ENCODE data around the gene ADAR. TPM values are rescaled to one million over a fixed set of nuclear protein-coding genes. Genes with fewer than 3 reads are reported as not detected.

ADAR gene
- total RNA-seq, 3 donors from 2014 or later (not counting 1 experiment from before 2014, with no cell fraction given): 260 to 281 (median 265) TPM

GRCh38 chr1:154591206-154591605, 16.8 kb downstream of the ADAR start:
- Histone ChIP-seq H3K27me3 (ENCODE audit: control insufficient read depth, insufficient read depth, low read length) (no peaks in the 10 kb centered on the region), H3K4me1 (ENCODE audit: control insufficient read depth, insufficient read depth, low read length) (no peaks in the 10 kb centered on the region), H3K9me3 (ENCODE audit: control insufficient read depth, insufficient read depth, low read length) (no peaks in the 10 kb centered on the region), H3K36me3 (ENCODE audit: control insufficient read depth, insufficient read depth, low read length) (peaks cover 90% of the 10 kb centered on the region), H3K4me3 (ENCODE audit: low read length) (no peak overlapping the region), H3K27ac (ENCODE audit: low read length) (no peak overlapping the region)
- H3K4me3 Mint-ChIP-seq: no peak overlapping the region
- peaks cover 35% of the 10 kb centered on the region for H3K36me3 Mint-ChIP-seq
- TF ChIP-seq CTCF (IDR thresholded peaks at IDR 0.05): no peak
- no peak for ATAC-seq
- no peak for DNase-seq
- no peaks in the 10 kb centered on the region for H3K27me3 Mint-ChIP-seq (ENCODE audit: low read depth in 2 of 2)
- no peaks in the 10 kb centered on the region for H3K9me3 Mint-ChIP-seq
- no peak overlapping the region for H3K27ac Mint-ChIP-seq
- peaks cover 5% of the 10 kb centered on the region in 2 donors for H3K4me1 Mint-ChIP-seq
- WGBS (ENCODE audit: insufficient coverage): 97% methylated on average over 7 of the region's 7 CpGs
- intact Hi-C loops (cut with micrococcal nuclease): no loop called here

GRCh38 chr1:154590756-154591155, 17.2 kb downstream of the ADAR start:
- TF ChIP-seq CTCF (IDR thresholded peaks at IDR 0.05): no peak
- Mint-ChIP-seq H3K27ac (no peak overlapping the region), H3K4me1 (peaks cover 5% of the 10 kb centered on the region in 2 donors), H3K9me3 (no peaks in the 10 kb centered on the region), H3K27me3 (ENCODE audit: low read depth in 2 of 2) (no peaks in the 10 kb centered on the region), H3K4me3 (no peak overlapping the region), H3K36me3 (peaks cover 36% of the 10 kb centered on the region)
- Histone ChIP-seq H3K27me3 (ENCODE audit: control insufficient read depth, insufficient read depth, low read length) (no peaks in the 10 kb centered on the region), H3K4me3 (ENCODE audit: low read length) (no peak overlapping the region), H3K27ac (ENCODE audit: low read length) (no peak overlapping the region), H3K4me1 (ENCODE audit: control insufficient read depth, insufficient read depth, low read length) (no peaks in the 10 kb centered on the region), H3K36me3 (ENCODE audit: control insufficient read depth, insufficient read depth, low read length) (peaks cover 91% of the 10 kb centered on the region), H3K9me3 (ENCODE audit: control insufficient read depth, insufficient read depth, low read length) (no peaks in the 10 kb centered on the region)
- intact Hi-C loops (cut with micrococcal nuclease): no loop called here
- 89% methylated on average over 2 of the region's 5 CpGs for WGBS (ENCODE audit: insufficient coverage)
- DNase-seq (no peak), ATAC-seq (no peak)

- no peak for TF ChIP-seq CTCF (IDR thresholded peaks at IDR 0.05)
- no peaks in the 10 kb centered on the region for H3K9me3 Mint-ChIP-seq
- peaks cover 5% of the 10 kb centered on the region in 2 donors for H3K4me1 Mint-ChIP-seq
- Histone ChIP-seq H3K27me3 (ENCODE audit: control insufficient read depth, insufficient read depth, low read length) (no peaks in the 10 kb centered on the region), H3K36me3 (ENCODE audit: control insufficient read depth, insufficient read depth, low read length) (peaks cover 93% of the 10 kb centered on the region), H3K4me1 (ENCODE audit: control insufficient read depth, insufficient read depth, low read length) (no peaks in the 10 kb centered on the region), H3K4me3 (ENCODE audit: low read length) (no peak overlapping the region), H3K27ac (ENCODE audit: low read length) (no peak overlapping the region), H3K9me3 (ENCODE audit: control insufficient read depth, insufficient read depth, low read length) (no peaks in the 10 kb centered on the region)
- peaks cover 42% of the 10 kb centered on the region for H3K36me3 Mint-ChIP-seq
- H3K27ac Mint-ChIP-seq: no peak overlapping the region
- no peak overlapping the region for H3K4me3 Mint-ChIP-seq
- whole genome bisulfite sequencing (ENCODE audit: insufficient coverage): 87% methylated on average over 9 of the region's 10 CpGs
- intact Hi-C loops (cut with micrococcal nuclease): no loop called here
- H3K27me3 Mint-ChIP-seq (ENCODE audit: low read depth in 2 of 2): no peaks in the 10 kb centered on the region
- no peak for ATAC-seq
- no peak for DNase-seq
Measured at GRCh38 chr1:154589780-154590179, 18.2 kb downstream of the ADAR start.

- Mint-ChIP-seq H3K4me1 (no peaks in the 10 kb centered on the region), H3K4me3 (no peak overlapping the region), H3K9me3 (no peaks in the 10 kb centered on the region), H3K27me3 (ENCODE audit: low read depth in 2 of 2) (no peaks in the 10 kb centered on the region), H3K27ac (peak overlapping the region in 1 of 2 donors; percentile 33), H3K36me3 (peaks cover 28% of the 10 kb centered on the region)
- 97% methylated on average over 5 of the region's 6 CpGs for WGBS (ENCODE audit: insufficient coverage)
- no peaks in the 10 kb centered on the region for H3K9me3 ChIP-seq (ENCODE audit: control insufficient read depth, insufficient read depth, low read length)
- no peak for TF ChIP-seq CTCF (IDR thresholded peaks at IDR 0.05)
- no peak for DNase-seq
- no peak overlapping the region for H3K4me3 ChIP-seq (ENCODE audit: low read length)
- intact Hi-C loops (cut with micrococcal nuclease): no loop called here
- H3K27ac ChIP-seq (ENCODE audit: low read length): no peak overlapping the region
- ATAC-seq: no peak
- no peaks in the 10 kb centered on the region for H3K27me3 ChIP-seq (ENCODE audit: control insufficient read depth, insufficient read depth, low read length)
- no peaks in the 10 kb centered on the region for H3K4me1 ChIP-seq (ENCODE audit: control insufficient read depth, insufficient read depth, low read length)
- peaks cover 100% of the 10 kb centered on the region for H3K36me3 ChIP-seq (ENCODE audit: control insufficient read depth, insufficient read depth, low read length)
Measured at GRCh38 chr1:154586641-154587040, 21.3 kb downstream of the ADAR start.

Measured in natural killer cell (primary cell).